Measurements from ENCODE around the gene AIMP2.

- TF ChIP-seq POLR2A (IDR thresholded peaks at IDR 0.05) = no peak
- TF ChIP-seq CTCF (IDR thresholded peaks at IDR 0.05) = no peak
Measured at GRCh38 chr7:6022707-6023106, 13.6 kb downstream of the AIMP2 start.

All from testis (tissue), 2 donors.